DMS114 treated with DMSO at 0.1 percent for 48 hours (cell line): ENCODE measurements around the gene UNC13B.
"Not testable (repeated sequence)": the region's sequence is repeated elsewhere in the genome, so short reads cannot be mapped to it uniquely, and the experiment has no call there.

Experiments used
- DNase-seq: peaks from one replicate; lab custom pipeline; 2025; ENCODE audit not compliant: unreplicated experiment; lab: John Stamatoyannopoulos, UW

Gene UNC13B

GRCh38 chr9:35367451-35367850, 205.6 kb downstream of the UNC13B start:
- DNase-seq: no peak

- no peak for DNase-seq
Measured at GRCh38 chr9:35370241-35370640, 208.4 kb downstream of the UNC13B start.

- DNase-seq: no peak
Measured at GRCh38 chr9:35374436-35374835, 212.6 kb downstream of the UNC13B start.

GRCh38 chr9:35374910-35375309, 213.1 kb downstream of the UNC13B start:
- no peak for DNase-seq

- DNase-seq: no peak
Measured at GRCh38 chr9:35380039-35380438, 218.2 kb downstream of the UNC13B start.

- DNase-seq: no peak
Measured at GRCh38 chr9:35380619-35381018, 218.8 kb downstream of the UNC13B start.

GRCh38 chr9:35385042-35385441, 223.2 kb downstream of the UNC13B start:
- no peak for DNase-seq

GRCh38 chr9:35395076-35395705, 233.4 kb downstream of the UNC13B start:
- no peak for DNase-seq

- DNase-seq: no peak
Measured at GRCh38 chr9:35395706-35396101, 233.9 kb downstream of the UNC13B start.

GRCh38 chr9:35396560-35397215, 234.9 kb downstream of the UNC13B start:
- no peak for DNase-seq

- DNase-seq: no peak
Measured at GRCh38 chr9:35397216-35397698, 235.4 kb downstream of the UNC13B start.

GRCh38 chr9:35397923-35398322, 236.1 kb downstream of the UNC13B start:
- DNase-seq: no peak

- no peak for DNase-seq
Measured at GRCh38 chr9:35398651-35399335, 237.0 kb downstream of the UNC13B start.

GRCh38 chr9:35404865-35405264, 243.1 kb downstream of the UNC13B start:
- no peak for DNase-seq

- DNase-seq: no peak
Measured at GRCh38 chr9:35406183-35406959, 244.6 kb downstream of the UNC13B start.

- no peak for DNase-seq
Measured at GRCh38 chr9:35407846-35408245, 246.0 kb downstream of the UNC13B start.

- DNase-seq: not testable (repeated sequence)
Measured at GRCh38 chr9:35409434-35409833, 247.6 kb downstream of the UNC13B start.

GRCh38 chr9:35414889-35415288, 253.1 kb downstream of the UNC13B start:
- DNase-seq: no peak

GRCh38 chr9:35415402-35416097, 253.7 kb downstream of the UNC13B start:
- DNase-seq: no peak

GRCh38 chr9:35416098-35416427, 254.3 kb downstream of the UNC13B start:
- no peak for DNase-seq

- no peak for DNase-seq
Measured at GRCh38 chr9:35422346-35422745, 260.5 kb downstream of the UNC13B start.
